HG02763 (cell line): ENCODE data around the gene MYO5B.

Experiments used
- ATAC-seq: cut with Tn5 transposase; IDR thresholded peaks from one replicate; pipeline ENCODE4 v1.9.1; 2021; ENCODE audit warnings: mild to moderate bottlenecking, moderate library complexity; ENCODE audit not compliant: unreplicated experiment

The MYO5B gene

GRCh38 chr18:50075772-50076171 lies 119.2 kb downstream of the MYO5B start:
- ATAC-seq = no peak

GRCh38 chr18:50074404-50074803 lies 120.5 kb downstream of the MYO5B start:
- no peak for ATAC-seq

DNA sequence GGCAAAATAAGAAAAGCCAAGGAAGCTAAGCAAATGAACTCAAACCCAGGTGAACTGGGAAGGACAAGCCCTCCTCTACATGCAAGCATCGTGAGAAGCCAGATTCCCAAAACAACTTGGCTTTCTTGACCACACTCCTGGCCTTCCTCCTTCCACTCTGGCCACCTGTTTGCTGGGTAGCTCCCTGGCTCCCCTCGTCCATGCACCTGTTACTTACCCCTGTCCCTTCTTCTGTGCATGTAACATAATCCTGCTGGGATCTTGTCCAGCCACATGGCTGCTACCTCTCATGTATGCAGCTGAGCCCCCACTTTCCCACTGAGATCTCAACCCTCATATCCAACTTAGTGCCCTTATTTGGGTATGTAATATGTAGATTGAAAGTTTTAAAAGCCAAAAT lies 121.6 kb downstream of the MYO5B start:
- ATAC-seq = no peak

- no peak for ATAC-seq
Observed at GRCh38 chr18:50072146-50072545, 122.8 kb downstream of the MYO5B start.

GRCh38 chr18:50071397-50071796 lies 123.5 kb downstream of the MYO5B start:
- no peak for ATAC-seq

GRCh38 chr18:50069422-50069821 lies 125.5 kb downstream of the MYO5B start:
- ATAC-seq = no peak

DNA sequence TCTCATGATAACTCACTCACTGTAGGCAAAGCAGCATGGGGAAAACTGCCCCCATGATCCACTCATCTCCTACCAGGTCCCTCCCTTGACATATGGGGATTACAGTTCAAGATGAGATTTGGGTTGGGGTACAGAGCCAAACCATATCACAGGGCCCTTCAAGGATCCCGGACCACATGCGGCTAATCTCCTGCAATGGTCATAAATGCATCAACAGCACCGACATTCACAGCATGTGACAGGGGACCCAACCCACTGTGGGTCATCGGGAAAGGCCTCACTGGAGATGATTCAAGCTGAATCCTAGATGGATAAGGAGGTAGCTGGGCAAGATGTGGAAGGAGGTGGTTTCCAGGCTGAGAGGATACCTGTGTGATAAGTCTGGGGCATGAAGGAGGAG lies 129.4 kb downstream of the MYO5B start:
- ATAC-seq = no peak

GRCh38 chr18:50065039-50065438 lies 129.9 kb downstream of the MYO5B start:
- ATAC-seq = no peak

DNA sequence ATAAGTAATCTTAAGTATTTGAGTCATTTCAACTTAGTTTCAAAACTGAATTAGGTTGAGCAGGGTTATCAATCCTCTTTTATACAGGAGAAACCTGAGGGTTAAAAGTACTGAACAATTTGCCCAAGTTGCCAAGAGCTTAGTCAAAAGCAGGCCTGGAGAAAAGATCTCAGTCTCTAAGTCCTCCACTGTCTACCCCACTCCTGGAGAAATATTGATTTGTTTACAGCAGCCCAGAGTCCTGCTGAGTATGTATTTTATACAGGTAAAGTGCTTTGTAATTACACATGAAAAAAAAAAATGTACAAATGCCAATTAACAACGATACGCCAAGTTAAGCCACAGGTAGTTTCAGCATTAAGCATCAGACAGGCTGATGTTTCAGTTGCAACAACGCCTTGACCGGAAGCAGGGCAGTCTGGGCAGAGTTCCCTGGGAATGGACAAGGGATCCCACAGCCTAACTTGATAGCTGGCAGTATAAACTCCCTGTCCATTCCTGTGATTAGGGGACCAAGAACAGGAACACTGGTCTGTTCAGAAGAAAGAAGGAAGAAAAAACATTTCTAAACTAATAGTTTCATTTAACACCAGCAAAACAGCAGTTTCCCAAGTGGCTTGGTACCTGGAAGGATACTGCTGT lies 132.9 kb downstream of the MYO5B start:
- no peak for ATAC-seq

- ATAC-seq = no peak
Observed at GRCh38 chr18:50060822-50061221, 134.1 kb downstream of the MYO5B start.

DNA sequence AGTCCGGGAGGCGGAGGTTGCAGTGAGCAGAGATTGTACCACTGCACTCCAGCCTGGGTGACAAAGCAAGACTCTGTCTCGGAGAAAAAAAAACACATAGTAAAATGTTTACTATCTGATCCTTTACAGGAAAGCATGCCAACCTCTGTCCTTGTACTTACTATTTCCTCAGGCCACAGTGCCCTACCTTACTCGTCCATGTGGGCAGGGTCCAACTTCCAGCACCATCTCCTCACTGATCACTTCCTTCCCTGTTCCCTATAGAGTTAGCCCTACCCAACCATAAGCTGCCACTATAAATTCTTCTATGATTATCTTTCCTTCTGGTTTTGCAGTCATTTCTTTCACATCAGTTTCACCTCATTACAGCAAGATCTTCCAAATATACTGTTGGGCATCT lies 136.2 kb downstream of the MYO5B start:
- no peak for ATAC-seq

GRCh38 chr18:50057009-50057408 lies 137.9 kb downstream of the MYO5B start:
- ATAC-seq = no peak

DNA sequence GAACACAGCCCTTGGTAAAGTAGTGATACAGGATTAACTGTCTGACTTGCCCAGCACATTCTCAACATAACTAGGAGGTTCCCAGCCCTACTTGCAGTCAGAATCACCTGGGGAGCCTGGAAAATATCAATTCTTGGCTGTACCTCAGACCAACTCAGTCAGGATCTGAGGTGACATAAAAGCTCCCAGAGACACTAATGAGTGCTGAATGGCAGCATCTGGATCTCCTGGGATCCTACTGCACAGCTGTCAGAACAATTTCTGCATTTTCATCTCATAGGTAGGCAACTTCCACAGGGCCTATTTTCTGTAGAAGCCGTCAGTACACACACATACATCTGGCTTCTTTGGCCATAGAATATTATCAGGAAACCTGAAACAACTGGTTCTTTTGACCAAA lies 138.8 kb downstream of the MYO5B start:
- no peak for ATAC-seq

DNA sequence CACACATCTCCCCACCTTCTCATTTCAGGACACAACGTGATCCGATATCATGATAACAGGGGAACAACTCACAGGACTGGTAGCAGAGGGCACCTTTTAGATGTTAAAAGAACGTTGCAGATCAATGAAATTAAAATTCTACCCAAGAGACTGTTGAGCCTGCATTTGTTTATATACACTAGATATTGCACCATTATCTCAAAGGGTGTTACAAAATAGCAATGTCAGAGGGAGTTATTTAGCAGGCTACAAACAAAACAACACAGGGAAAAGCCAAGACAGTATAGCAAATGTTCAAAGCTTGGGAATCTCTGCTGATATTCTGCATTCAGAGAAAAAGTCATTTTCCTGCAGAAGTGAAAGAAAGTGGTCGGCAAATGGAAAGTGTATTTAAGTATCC lies 139.5 kb downstream of the MYO5B start:
- ATAC-seq = no peak

DNA sequence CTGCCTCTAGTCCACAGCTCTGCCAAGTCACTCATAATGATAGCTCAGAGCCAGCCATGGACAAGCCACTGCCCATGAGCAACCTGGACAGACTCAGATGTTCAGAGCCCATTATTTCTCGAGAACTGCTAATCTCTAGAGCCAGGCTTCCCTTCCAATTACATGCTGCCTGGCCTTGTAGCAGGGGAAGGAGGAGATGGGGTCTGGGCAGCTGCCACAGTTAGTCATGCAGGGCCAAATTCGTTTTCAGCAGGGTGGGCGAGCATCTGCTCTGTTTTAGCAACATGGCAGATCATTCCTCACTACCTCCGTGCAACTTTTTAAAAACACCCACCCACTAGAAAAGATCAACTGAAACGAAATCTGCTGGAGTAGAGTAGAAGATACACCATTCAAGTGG lies 141.8 kb downstream of the MYO5B start:
- ATAC-seq = no peak

DNA sequence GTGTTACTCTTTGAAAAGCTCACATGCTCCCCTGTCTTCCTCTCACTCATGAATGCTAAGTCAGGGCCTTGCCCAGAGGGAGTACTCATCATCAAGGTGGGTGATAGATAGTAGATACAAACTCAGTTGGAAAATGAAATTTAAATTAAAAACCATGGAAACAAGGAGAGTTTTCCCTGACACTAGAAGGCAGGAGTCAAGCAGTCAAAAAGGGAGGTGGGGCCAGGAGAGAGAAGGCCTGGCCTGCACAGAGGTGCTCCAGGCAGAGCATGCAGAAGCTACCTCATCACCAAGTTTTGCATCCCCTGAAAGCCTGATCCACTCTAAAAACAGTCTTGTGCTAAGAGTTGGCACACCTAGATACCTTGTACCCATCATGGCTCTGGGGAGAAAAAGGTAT lies 143.7 kb downstream of the MYO5B start:
- no peak for ATAC-seq

- ATAC-seq = no peak
Observed at GRCh38 chr18:50045126-50045525, 149.8 kb downstream of the MYO5B start.

DNA sequence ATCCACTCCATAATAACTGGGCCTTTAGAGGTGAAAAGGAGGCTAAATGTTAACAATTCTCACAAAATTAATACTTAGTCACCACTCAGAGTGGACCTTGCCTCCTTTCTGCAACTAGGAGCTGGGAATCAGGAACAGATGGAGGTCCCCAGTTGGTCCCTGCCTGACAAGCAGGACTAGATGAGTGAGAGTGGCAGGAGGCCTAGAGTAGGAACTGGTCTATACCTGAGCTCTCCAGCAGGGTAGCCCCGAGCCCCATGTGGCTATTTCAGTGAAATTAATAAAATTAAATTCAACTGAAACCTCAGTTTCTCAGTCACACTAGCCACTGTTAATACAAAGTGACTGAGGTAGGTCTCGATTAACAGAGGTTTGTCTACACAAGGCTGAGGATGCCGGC lies 150.5 kb downstream of the MYO5B start:
- ATAC-seq = no peak

- ATAC-seq = no peak
Observed at GRCh38 chr18:50042611-50043010, 152.3 kb downstream of the MYO5B start.

GRCh38 chr18:50039746-50040145 lies 155.2 kb downstream of the MYO5B start:
- no peak for ATAC-seq

DNA sequence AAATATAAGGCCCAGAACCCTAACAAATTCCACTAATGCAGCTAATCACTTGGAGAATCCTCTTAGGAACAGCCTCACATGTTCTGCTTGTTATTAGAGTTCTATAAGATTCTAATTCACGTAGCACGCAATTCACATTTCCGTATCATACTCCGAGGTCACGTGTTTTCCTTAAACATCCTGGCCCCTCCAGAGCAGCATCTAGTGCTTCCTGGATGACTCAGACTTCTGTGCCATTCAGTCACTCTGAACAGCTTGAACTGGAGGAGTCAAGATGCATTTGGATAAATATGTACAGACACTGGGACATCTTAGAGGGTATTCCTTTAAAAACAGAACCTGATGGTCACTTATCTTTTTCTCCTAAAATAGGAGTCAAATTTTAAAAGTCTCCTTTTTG lies 156.5 kb downstream of the MYO5B start:
- no peak for ATAC-seq

DNA sequence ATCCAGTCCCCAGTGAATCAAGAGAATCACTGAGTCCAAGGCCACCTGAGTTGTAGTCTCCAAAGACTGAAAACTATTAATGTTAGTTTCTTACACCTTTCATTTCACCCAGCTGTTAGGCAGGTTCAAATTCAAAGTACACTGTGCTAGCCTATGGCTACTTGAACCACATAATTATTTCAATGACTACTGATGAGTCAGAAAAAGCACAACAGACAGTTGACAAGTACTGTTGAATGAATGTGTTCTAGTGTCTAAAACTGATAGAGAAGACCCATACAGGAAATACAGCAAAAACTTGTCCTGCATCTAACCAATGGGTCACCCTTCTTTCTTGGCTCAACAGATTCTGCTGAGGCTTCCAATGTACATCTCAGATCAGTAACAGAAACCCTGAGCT lies 160.9 kb downstream of the MYO5B start:
- no peak for ATAC-seq

- no peak for ATAC-seq
Observed at GRCh38 chr18:50033004-50033403, 161.9 kb downstream of the MYO5B start.
